Spleen (tissue), 7 donors: Measurements from ENCODE around the gene UQCC3.

Experiments used
- CTCF ChIP-seq, 11 experiments: fragments of 200-600 bp in 7 of 11; fragments of 450-650 bp in 4 of 11; sonication (generic) in 4 of 11; IDR thresholded peaks in 8 of 11; conservative IDR thresholded peaks in 3 of 11; 1 replicate in 7 of 11; 2 replicates in 4 of 11; pipeline versions ENCODE4 v1.4.0 to v1.8.0; 2016 to 2021; ENCODE audit warnings: antibody characterized with exemption in 11 of 11, inconsistent platforms in 4 of 11, mild to moderate bottlenecking in 1 of 11
- POLR2A ChIP-seq, 3 donors: fragments of 450-650 bp; IDR thresholded peaks; one replicate each; pipeline ENCODE4 v1.5.1; 2017; ENCODE audit warnings: antibody characterized with exemption in 3 of 3, mild to moderate bottlenecking in 1 of 3
- POLR2AphosphoS5 ChIP-seq, 3 donors: sonication (generic); formaldehyde crosslinking; IDR thresholded peaks; one replicate each; pipeline ENCODE4 v1.5.1; 2017; ENCODE audit warnings: antibody characterized with exemption in 3 of 3
- donor health status: DM: no; HTN: no; CAD: no; lungs with moderate emphysema.
- donor health status: DM: no; HTN: no; CAD: no.
- donor health status: DM: no; HTN: no; CAD: no.

- no peak for TF ChIP-seq POLR2AphosphoS5 (IDR thresholded peaks at IDR 0.05)
- no peak for TF ChIP-seq CTCF (IDR thresholded peaks at IDR 0.05 in 8 of 11, conservative IDR thresholded peaks at IDR 0.05 in 3 of 11)
- no peak for TF ChIP-seq POLR2A (IDR thresholded peaks at IDR 0.05)
These were observed 1.9 kb upstream of the UQCC3 start for GRCh38 chr11:62669420-62670161.
